ENCODE data around the gene ZNF598.

The ZNF598 gene

GRCh38 chr16:1982013-1982433, 27.6 kb downstream of the ZNF598 start:
- H3K4me1 ChIP-seq: peaks cover 3% of the 10 kb centered on the region; the same call in 1 of the 2 replicates
- DNase-seq: no peak
- H3K27me3 ChIP-seq: peaks cover 13% of the 10 kb centered on the region; the same call in 1 of the 2 replicates
- no peaks in the 10 kb centered on the region for H3K9me3 ChIP-seq
- H3K36me3 ChIP-seq: peaks cover 33% of the 10 kb centered on the region
- no peak for TF ChIP-seq CTCF (IDR thresholded peaks at IDR 0.05; ENCODE audit: low read depth, low read length)
- H3K4me3 ChIP-seq (ENCODE audit: low read depth, low read length): no peak overlapping the region

GRCh38 chr16:1981398-1981836, 28.2 kb downstream of the ZNF598 start, which contains the start of gene NOXO1:
Gene NOXO1, minus strand, starts transcription at chr16:1981469. Its CDS starts 290 bp downstream, at chr16:1981179.
- Histone ChIP-seq H3K36me3 (peaks cover 32% of the 10 kb centered on the region), H3K4me3 (ENCODE audit: low read depth, low read length) (no peak within 1 kb of the TSS), H3K27me3 (peaks cover 13% of the 10 kb centered on the region; the same call in 1 of the 2 replicates), H3K9me3 (no peaks in the 10 kb centered on the region), H3K4me1 (peaks cover 3% of the 10 kb centered on the region; the same call in 1 of the 2 replicates)
- no peak for DNase-seq
- TF ChIP-seq CTCF (IDR thresholded peaks at IDR 0.05; ENCODE audit: low read depth, low read length): no peak

GRCh38 chr16:1980770-1981087, 28.9 kb downstream of the ZNF598 start:
- no peak for DNase-seq
- peaks cover 30% of the 10 kb centered on the region for H3K36me3 ChIP-seq
- peaks cover 13% of the 10 kb centered on the region; the same call in 1 of the 2 replicates for H3K27me3 ChIP-seq
- no peaks in the 10 kb centered on the region for H3K9me3 ChIP-seq
- H3K4me3 ChIP-seq (ENCODE audit: low read depth, low read length): no peak overlapping the region
- peaks cover 3% of the 10 kb centered on the region; the same call in 1 of the 2 replicates for H3K4me1 ChIP-seq
- TF ChIP-seq CTCF (IDR thresholded peaks at IDR 0.05; ENCODE audit: low read depth, low read length): no peak

- H3K4me1 ChIP-seq: peaks cover 3% of the 10 kb centered on the region; the same call in 1 of the 2 replicates
- H3K27me3 ChIP-seq: peaks cover 13% of the 10 kb centered on the region; the same call in 1 of the 2 replicates
- peaks cover 32% of the 10 kb centered on the region for H3K36me3 ChIP-seq
- no peak overlapping the region for H3K4me3 ChIP-seq (ENCODE audit: low read depth, low read length)
- no peak for DNase-seq
- no peaks in the 10 kb centered on the region for H3K9me3 ChIP-seq
- TF ChIP-seq CTCF (IDR thresholded peaks at IDR 0.05; ENCODE audit: low read depth, low read length): no peak
These were observed 29.4 kb downstream of the ZNF598 start for GRCh38 chr16:1980030-1980769.

GRCh38 chr16:1979271-1980029, 30.2 kb downstream of the ZNF598 start:
- no peak for DNase-seq
- Histone ChIP-seq H3K27me3 (peaks cover 13% of the 10 kb centered on the region; the same call in 1 of the 2 replicates), H3K4me1 (peaks cover 3% of the 10 kb centered on the region; the same call in 1 of the 2 replicates), H3K4me3 (ENCODE audit: low read depth, low read length) (no peak overlapping the region), H3K9me3 (no peaks in the 10 kb centered on the region), H3K36me3 (peaks cover 39% of the 10 kb centered on the region)
- no peak for TF ChIP-seq CTCF (IDR thresholded peaks at IDR 0.05; ENCODE audit: low read depth, low read length)
